IPS-18a (cell line): ENCODE measurements around the gene MAGI3.

Experiments
- H3K27ac ChIP-seq: one replicate; pipeline ENCODE4 v1.5.1; 2013; ENCODE audit warnings: low read length
- H3K27me3 ChIP-seq: one replicate; pipeline ENCODE4 v1.6.1; 2013; ENCODE audit warnings: mild to moderate bottlenecking, low read length; ENCODE audit not compliant: control insufficient read depth, insufficient read depth
- H3K36me3 ChIP-seq: one replicate; pipeline ENCODE4 v1.6.1; 2013; ENCODE audit warnings: low read depth, low read length; ENCODE audit not compliant: control insufficient read depth
- H3K4me1 ChIP-seq: one replicate; pipeline ENCODE4 v1.6.1; 2013; ENCODE audit warnings: low read depth, low read length; ENCODE audit not compliant: control insufficient read depth
- H3K4me3 ChIP-seq: one replicate; pipeline ENCODE4 v1.5.1; 2013; ENCODE audit warnings: low read length
- H3K9ac ChIP-seq: one replicate; pipeline ENCODE4 v1.6.1; 2013; ENCODE audit warnings: mild to moderate bottlenecking, low read length, moderate library complexity
- H3K9me3 ChIP-seq: one replicate; pipeline ENCODE4 v1.6.1; 2013; ENCODE audit warnings: low read depth, low read length; ENCODE audit not compliant: control insufficient read depth

The MAGI3 gene

DNA sequence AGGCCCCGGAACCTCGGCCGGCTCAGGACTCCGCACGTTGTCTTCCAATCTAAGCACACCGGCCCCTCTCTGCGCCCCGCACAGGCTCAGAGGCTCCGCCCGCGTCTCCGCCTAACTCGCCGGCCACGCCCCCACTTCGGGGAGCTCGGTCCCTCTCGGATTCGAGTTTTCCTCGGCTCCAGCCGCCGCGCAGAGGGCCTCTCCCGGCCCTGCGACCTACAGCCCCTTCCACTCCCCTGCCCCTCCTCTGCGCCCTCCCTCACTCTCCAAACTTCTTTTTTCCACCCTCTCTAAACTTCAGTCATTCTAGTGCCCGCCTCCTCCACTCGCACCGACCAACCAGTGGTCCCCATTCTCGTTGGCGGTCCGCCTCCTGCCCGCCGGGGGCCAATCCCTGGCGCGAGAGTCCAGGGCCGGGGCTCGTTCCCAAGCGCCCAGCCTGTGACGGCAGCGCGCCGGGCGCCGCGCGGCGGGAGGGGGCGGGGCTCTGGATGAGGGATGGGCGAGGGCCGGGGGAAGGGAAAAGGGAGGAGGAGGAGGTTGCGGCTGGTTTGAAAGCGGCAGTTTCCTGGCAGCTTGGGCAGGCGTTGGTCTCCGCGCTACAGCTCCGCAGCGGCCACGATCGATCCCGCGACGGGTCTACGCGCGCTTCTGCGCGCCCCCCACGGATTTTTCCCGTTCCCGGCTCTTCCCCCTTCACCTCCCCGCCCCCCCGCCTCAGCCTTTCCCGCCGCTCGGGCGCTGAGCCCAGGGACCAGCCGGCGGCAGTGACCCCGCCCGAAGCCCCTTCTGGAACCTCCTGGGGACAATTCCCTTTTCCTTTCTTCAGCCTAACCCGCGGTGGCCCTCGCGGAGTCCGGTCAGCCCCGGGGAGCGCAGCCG, at the start of gene MAGI3:
Gene MAGI3, plus strand, starts transcription at position 563 of the 882 bp plus-strand sequence. CDS start 519 bp downstream, outside the sequence.
- peaks cover 27% of the 10 kb centered on the region for H3K27me3 ChIP-seq
- H3K4me3 ChIP-seq: peak within 1 kb of the TSS; percentile 75
- no peak within 1 kb of the TSS for H3K27ac ChIP-seq
- peak within 1 kb of the TSS; percentile 70 for H3K9ac ChIP-seq
- H3K36me3 ChIP-seq: no peaks in the 10 kb centered on the region
- no peaks in the 10 kb centered on the region for H3K9me3 ChIP-seq
- H3K4me1 ChIP-seq: peaks cover 19% of the 10 kb centered on the region

DNA sequence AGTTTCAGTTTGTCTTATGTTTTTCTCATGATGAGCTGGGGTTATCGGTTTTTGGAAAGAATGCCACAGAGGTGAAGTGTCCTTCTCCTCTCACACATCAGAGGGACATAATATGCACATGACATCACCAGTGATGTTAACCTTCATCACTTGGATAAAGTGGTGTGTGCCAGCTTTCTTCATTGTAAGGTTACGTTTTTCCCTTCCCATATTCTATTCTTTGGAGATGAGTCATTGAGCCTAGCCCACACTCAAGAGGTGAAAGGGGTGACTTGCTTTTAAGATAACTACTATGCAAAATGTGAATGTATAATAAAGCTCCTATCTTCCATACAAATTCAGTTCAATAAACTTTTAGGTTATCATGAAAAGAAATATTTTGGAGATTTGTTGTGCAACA, 36.7 kb upstream of the MAGI3 start:
- Histone ChIP-seq H3K9ac (no peak overlapping the region), H3K36me3 (no peaks in the 10 kb centered on the region), H3K4me1 (no peaks in the 10 kb centered on the region), H3K27me3 (no peaks in the 10 kb centered on the region), H3K9me3 (no peaks in the 10 kb centered on the region), H3K4me3 (no peak overlapping the region), H3K27ac (no peak overlapping the region)

DNA sequence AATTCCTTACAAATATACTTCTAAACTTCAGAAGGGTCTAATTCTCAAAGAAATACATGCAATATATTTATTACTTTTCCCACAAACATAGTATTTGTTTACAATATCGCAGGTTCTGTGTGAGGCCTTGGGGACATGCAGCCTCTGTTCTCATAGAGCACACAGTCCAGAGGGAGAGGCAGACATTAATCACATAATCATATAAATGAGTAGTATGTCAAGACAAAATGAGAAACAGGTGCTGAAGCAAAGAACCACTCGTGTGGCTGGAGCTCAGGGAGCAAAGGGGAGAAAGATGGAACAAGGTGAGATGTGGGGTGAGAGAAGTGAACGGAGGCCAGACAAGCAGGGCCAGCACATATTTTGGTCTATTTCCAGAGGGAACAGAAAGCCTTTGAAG, 26.4 kb upstream of the MAGI3 start:
- Histone ChIP-seq H3K9me3 (no peaks in the 10 kb centered on the region), H3K27ac (no peak overlapping the region), H3K27me3 (no peaks in the 10 kb centered on the region), H3K4me1 (no peaks in the 10 kb centered on the region), H3K4me3 (no peak overlapping the region), H3K9ac (no peak overlapping the region), H3K36me3 (no peaks in the 10 kb centered on the region)

DNA sequence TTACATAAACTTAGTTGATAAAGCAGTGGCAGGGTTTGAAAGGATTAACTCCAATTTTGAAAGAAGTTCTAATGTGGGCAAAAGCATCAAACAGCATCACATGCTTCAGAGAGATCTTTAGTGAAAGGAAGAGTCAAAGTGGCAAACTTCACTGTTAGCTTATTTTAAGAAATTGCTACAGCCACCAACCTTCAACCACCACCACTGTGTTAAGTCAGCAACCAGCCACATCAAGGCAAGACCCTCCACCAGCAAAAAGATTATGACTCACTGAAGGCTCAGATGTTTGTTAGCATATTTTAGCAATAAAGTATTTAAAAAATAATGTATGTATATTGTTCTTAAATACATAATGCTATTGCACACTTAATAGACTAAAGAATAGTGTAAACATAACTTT, 21.3 kb upstream of the MAGI3 start:
- no peaks in the 10 kb centered on the region for H3K36me3 ChIP-seq
- H3K27ac ChIP-seq: no peak overlapping the region
- H3K4me1 ChIP-seq: no peaks in the 10 kb centered on the region
- no peaks in the 10 kb centered on the region for H3K27me3 ChIP-seq
- no peaks in the 10 kb centered on the region for H3K9me3 ChIP-seq
- no peak overlapping the region for H3K9ac ChIP-seq
- H3K4me3 ChIP-seq: no peak overlapping the region

DNA sequence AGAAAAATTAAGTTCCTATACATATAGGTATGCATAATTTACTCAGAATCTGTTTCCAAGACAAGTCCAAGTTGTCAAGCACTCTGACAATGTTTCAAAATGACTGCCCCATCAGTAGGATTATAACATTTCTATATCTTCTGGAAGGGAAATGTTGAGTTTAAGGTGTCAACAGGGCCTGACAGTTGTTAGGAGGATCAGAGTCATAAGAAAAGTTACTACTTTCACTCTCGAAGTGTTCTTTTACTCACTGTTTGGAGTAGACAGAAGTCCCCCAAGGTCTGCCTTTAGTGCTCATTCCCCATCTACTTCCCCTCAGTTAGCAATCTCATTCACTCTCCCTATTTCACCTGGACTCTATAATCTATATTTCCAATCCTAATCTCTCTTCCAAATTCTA, 20.6 kb upstream of the MAGI3 start:
- H3K4me1 ChIP-seq: no peaks in the 10 kb centered on the region
- H3K27ac ChIP-seq: no peak overlapping the region
- no peaks in the 10 kb centered on the region for H3K9me3 ChIP-seq
- no peak overlapping the region for H3K4me3 ChIP-seq
- no peak overlapping the region for H3K9ac ChIP-seq
- H3K36me3 ChIP-seq: no peaks in the 10 kb centered on the region
- H3K27me3 ChIP-seq: no peaks in the 10 kb centered on the region

DNA sequence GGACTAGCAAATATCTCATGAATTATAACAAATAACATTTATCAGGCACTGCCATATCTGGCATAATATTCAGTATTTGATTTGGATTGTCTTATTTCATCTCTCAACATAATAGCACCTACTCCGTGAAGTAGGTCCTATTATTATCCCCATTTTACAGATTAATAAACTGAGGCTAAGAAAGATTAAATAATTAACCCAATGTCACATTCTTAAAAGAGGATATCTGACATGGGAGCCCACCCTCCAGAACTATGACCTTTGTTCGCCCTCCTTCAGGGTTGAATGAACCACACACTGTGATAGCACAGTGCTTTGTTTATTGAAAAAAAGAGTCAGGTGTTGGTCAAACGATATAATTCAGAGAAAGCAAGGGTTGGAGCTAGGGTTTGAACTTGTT, 19.4 kb upstream of the MAGI3 start:
- H3K4me1 ChIP-seq: no peaks in the 10 kb centered on the region
- H3K9me3 ChIP-seq: no peaks in the 10 kb centered on the region

DNA sequence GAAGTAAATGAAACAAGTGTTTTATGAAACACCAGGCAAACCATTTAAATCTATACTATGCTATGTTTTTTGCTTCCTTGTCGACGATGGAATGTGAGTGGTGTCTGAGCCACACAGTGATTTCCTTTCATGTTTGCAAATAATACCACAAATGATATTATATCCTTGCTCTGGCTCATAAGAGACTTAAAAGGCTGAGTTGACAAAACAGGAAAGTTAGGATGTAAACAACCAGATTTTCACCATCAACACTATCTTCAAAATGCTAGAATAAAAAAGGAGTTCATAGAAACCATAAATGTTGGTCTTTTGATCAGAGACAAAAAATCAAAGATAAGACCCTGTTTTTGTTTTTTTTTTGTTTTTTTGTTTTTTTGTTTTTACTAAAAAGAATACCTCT, 17.8 kb upstream of the MAGI3 start:
- Histone ChIP-seq H3K27ac (no peak overlapping the region), H3K36me3 (no peaks in the 10 kb centered on the region), H3K4me1 (no peaks in the 10 kb centered on the region)

More for the DNA sequence above, 19.4 kb upstream of the MAGI3 start:
- H3K4me3 ChIP-seq: no peak overlapping the region
- no peaks in the 10 kb centered on the region for H3K36me3 ChIP-seq
- no peaks in the 10 kb centered on the region for H3K27me3 ChIP-seq
- H3K9ac ChIP-seq: no peak overlapping the region
- H3K27ac ChIP-seq: no peak overlapping the region

DNA sequence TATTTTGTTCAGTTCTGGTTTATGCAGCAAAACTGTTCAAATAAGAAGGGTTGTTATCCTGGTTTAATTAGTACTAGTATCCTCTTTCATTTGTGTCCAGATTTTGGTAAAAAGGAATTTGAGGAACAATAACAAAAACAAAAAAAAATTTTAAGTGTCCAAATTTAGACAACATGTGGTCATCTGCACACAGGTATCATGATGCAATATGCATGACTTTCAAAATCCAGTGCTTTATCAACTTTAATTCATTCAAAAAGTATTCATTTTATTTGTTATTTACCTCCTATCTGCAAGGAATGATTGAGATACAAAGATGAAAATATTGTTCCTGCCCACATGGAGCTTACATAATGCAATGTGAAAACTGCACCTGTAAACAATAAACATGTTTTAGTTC, 16.7 kb upstream of the MAGI3 start:
- Histone ChIP-seq H3K4me1 (no peaks in the 10 kb centered on the region), H3K27ac (no peak overlapping the region), H3K36me3 (no peaks in the 10 kb centered on the region), H3K9ac (no peak overlapping the region), H3K4me3 (no peak overlapping the region), H3K27me3 (no peaks in the 10 kb centered on the region), H3K9me3 (no peaks in the 10 kb centered on the region)

More for the DNA sequence above, 17.8 kb upstream of the MAGI3 start:
- H3K4me3 ChIP-seq: no peak overlapping the region
- no peaks in the 10 kb centered on the region for H3K27me3 ChIP-seq
- no peak overlapping the region for H3K9ac ChIP-seq
- no peaks in the 10 kb centered on the region for H3K9me3 ChIP-seq

DNA sequence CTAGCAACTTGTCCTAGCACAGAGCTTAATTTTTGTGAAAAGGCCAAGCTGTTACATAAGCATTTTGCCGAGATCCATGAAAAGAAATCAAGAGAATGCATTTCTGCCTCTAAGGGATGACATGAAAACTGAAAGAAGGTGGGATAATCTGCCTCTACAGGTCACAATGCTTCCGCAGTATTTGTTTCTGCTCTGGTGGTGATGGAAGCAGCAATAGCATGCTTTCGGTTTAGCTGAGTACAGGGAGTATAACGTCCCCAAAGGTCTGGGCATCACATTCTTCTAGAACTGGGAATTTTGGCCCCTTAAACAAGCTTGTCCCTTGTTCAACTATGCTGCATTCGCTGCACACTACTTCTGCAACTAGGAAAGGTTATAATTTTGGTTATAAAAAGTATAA, 14.4 kb upstream of the MAGI3 start:
- Histone ChIP-seq H3K27me3 (no peaks in the 10 kb centered on the region), H3K4me3 (no peak overlapping the region), H3K27ac (no peak overlapping the region), H3K4me1 (no peaks in the 10 kb centered on the region), H3K36me3 (no peaks in the 10 kb centered on the region), H3K9ac (no peak overlapping the region), H3K9me3 (no peaks in the 10 kb centered on the region)

DNA sequence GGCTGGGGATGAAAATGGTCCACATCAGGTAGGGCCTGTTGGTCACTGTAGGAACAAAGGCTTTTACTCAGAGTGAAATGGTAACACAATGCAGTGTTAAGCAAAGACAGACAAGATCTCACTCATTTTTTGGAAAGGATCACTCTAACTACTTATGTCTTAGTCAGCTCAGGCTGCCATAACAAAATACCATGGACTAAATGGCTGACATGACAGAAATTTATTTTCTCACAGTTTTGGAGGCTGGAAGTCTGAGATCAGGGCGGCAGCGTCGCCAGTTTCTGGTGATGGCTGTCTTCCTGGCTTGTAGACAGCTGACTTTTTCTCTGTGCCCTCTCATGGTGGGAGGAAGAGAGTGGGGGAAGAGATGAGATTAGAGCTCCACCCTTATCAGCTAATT, 10.2 kb upstream of the MAGI3 start:
- H3K9me3 ChIP-seq: no peaks in the 10 kb centered on the region
- H3K27me3 ChIP-seq: no peaks in the 10 kb centered on the region
- H3K27ac ChIP-seq: no peak overlapping the region
- H3K36me3 ChIP-seq: no peaks in the 10 kb centered on the region
- H3K9ac ChIP-seq: no peak overlapping the region
- H3K4me1 ChIP-seq: no peaks in the 10 kb centered on the region
- no peak overlapping the region for H3K4me3 ChIP-seq

DNA sequence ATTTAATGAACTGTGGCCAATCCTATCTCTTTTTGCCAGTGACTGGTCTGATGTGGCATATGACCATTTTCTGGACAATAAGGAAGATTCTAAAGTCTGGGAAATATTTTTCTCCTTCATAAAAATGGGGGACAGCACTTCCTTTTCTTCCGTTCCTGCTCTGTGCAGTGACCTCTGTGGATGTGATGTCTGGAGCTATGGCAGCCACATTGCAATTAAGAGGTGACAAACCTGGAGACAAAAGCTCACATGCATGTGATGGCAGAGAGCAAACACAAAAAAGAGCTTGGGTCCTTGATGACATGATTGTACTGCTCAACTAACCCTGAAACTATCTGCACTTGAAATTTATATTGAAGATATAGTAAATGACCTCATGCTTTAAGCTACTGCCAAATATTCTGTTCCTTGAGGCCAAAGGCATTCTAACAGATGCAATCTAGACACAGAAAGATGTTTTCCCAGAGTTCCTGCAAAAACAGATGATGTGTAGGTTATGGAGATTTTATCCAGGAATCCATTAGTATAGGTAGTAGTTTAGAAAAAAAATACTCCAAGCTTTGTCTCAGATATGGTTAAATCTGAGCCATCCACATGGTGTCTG, 2.2 kb upstream of the MAGI3 start:
- Histone ChIP-seq H3K27me3 (peaks cover 27% of the 10 kb centered on the region), H3K9me3 (no peaks in the 10 kb centered on the region), H3K4me1 (peaks cover 19% of the 10 kb centered on the region), H3K9ac (no peak overlapping the region), H3K4me3 (no peak overlapping the region), H3K36me3 (no peaks in the 10 kb centered on the region), H3K27ac (no peak overlapping the region)
